Measurements from ENCODE around the gene PAPSS2. TPM values are rescaled to one million over a fixed set of nuclear protein-coding genes. Genes with fewer than 3 reads are reported as not detected.

Gene PAPSS2
- polyA plus RNA-seq, 1 experiment = 133 TPM

DNA sequence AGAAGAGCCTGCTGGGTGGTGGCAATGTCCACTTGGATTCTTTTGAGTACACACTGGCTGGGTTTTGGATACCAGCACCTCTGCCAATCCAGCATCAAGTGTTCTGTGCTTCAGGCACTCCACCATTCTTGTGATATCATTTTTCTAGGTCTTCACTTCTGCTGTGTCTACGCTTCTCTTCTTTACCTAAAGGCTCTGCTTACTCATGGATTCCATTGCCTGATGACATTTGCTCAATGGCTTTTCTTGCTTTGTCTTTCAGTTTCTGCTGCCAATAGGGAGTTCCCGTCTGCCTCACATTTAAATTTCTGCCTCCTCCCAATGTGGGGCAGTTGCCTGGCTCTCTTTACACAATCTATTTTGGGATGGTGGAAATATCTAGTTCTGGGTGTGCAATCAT lies 12.7 kb upstream of the PAPSS2 start:
- CTCF ChIA-PET = interaction anchor here (0.6 to 1.2 kb wide), 2 partner anchors 10 to 46 kb away, joined by 3 read pairs; no protein-coding TSS in a partner anchor
- POLR2A ChIA-PET = no interaction called here

DNA sequence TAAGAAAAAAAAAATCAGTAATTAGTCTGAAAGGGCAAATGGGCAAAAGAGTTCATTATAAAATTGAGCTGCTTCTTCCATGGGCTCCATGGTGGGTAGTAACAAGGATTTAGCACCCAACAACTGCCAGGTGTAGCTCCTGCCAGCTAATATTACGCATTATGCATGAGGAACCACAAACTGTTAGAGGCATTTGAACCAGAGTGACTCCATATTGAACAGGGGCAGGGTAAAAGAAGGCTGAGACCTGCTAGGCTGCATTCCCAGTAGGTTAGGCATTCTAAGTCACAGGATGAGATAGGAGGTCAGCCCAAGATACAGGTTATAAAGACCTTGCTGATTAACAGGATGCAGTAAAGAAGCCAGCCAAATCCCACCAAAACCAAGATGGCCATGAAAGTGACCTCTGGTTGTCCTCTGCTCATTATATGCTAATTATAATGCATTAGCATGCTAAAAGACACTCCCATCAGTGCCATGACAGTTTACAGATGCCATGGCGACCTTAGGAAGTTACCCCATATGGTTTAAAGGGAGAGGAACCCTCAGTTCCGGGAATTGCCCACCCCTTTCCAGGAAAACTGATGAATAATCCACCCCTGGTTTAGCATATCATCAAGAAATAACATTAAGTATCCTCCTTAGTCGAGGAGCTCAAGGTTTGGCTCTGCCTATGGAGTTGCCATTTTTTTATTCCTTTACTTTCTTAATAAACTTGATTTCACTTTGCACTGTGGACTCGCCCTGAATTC lies 8.7 kb upstream of the PAPSS2 start:
- TF ChIP-seq, protein P1, sequence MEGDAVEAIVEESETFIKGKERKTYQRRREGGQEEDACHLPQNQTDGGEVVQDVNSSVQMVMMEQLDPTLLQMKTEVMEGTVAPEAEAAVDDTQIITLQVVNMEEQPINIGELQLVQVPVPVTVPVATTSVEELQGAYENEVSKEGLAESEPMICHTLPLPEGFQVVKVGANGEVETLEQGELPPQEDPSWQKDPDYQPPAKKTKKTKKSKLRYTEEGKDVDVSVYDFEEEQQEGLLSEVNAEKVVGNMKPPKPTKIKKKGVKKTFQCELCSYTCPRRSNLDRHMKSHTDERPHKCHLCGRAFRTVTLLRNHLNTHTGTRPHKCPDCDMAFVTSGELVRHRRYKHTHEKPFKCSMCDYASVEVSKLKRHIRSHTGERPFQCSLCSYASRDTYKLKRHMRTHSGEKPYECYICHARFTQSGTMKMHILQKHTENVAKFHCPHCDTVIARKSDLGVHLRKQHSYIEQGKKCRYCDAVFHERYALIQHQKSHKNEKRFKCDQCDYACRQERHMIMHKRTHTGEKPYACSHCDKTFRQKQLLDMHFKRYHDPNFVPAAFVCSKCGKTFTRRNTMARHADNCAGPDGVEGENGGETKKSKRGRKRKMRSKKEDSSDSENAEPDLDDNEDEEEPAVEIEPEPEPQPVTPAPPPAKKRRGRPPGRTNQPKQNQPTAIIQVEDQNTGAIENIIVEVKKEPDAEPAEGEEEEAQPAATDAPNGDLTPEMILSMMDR (IDR thresholded peaks at IDR 0.05; ENCODE audit: insufficient read depth, low read depth, low read length) = no peak
- DNase-seq (ENCODE audit: low read depth) = no peak
- no peak overlapping the region for H3K4me3 ChIP-seq (ENCODE audit: low read depth, low read length)
- POLR2A ChIA-PET = no interaction called here
- no peaks in the 10 kb centered on the region for H3K27me3 ChIP-seq (ENCODE audit: control insufficient read depth, insufficient read depth, low read length)
- CTCF ChIA-PET = interaction anchor here (0.7 kb wide), 1 partner anchor 466 kb away, joined by 5 read pairs; no protein-coding TSS in a partner anchor
- H3K36me3 ChIP-seq (ENCODE audit: control insufficient read depth, insufficient read depth, low read length) = no peaks in the 10 kb centered on the region

More for the DNA sequence above, 12.7 kb upstream of the PAPSS2 start:
- no peak for DNase-seq (ENCODE audit: low read depth)
- TF ChIP-seq, protein P1 (IDR thresholded peaks at IDR 0.05; ENCODE audit: insufficient read depth, low read depth, low read length) = no peak
- H3K27me3 ChIP-seq (ENCODE audit: control insufficient read depth, insufficient read depth, low read length) = no peaks in the 10 kb centered on the region
- H3K36me3 ChIP-seq (ENCODE audit: control insufficient read depth, insufficient read depth, low read length) = no peaks in the 10 kb centered on the region
- no peak overlapping the region for H3K4me3 ChIP-seq (ENCODE audit: low read depth, low read length)

DNA sequence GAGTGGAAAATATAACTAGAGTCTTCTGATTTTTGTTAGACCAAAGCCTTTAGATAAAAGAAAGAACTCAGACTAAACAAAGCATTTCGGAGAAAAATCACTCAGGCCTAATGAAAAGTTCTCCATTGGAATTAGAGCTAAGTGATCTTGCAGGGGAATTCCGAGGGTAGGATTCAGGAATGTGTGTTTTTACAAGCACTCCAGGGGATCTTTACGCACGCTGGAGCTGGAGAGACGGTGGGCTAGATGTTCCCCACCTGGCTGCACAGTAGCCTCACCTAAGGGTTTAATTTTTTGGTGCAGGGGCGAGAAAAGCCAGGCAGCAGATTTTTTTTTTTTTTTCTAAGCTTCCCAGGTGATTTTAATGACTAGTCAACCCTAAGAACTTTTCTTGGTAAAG lies 7.9 kb upstream of the PAPSS2 start:
- ChIA-PET POLR2A (no interaction called here), CTCF (no interaction called here)

DNA sequence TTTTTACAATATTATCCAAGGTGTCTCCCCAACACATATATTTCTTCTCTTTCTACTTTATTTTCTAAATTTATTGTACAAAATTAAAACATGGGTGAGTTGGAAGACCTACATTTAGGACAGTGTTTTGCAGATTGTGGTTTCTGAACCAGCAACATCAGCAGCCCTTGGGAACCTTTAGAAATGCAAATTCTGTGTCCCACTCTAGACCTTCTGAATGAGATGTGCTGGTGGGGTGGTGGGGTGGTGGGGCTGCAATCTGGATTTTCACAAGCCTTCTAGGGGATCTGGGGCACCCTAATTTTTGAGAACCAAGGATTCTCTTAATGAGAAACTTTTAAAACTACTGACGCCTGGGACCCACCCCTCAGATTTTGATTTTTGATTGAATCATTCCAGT lies 7.4 kb upstream of the PAPSS2 start:
- CTCF ChIA-PET = no interaction called here
- TF ChIP-seq, protein P1 (IDR thresholded peaks at IDR 0.05; ENCODE audit: insufficient read depth, low read depth, low read length) = no peak
- H3K4me3 ChIP-seq (ENCODE audit: low read depth, low read length) = no peak overlapping the region
- H3K36me3 ChIP-seq (ENCODE audit: control insufficient read depth, insufficient read depth, low read length) = no peaks in the 10 kb centered on the region
- no peak for DNase-seq (ENCODE audit: low read depth)
- POLR2A ChIA-PET = no interaction called here
- no peaks in the 10 kb centered on the region for H3K27me3 ChIP-seq (ENCODE audit: control insufficient read depth, insufficient read depth, low read length)

More for the DNA sequence above, 7.9 kb upstream of the PAPSS2 start:
- Histone ChIP-seq H3K27me3 (ENCODE audit: control insufficient read depth, insufficient read depth, low read length) (no peaks in the 10 kb centered on the region), H3K4me3 (ENCODE audit: low read depth, low read length) (no peak overlapping the region), H3K36me3 (ENCODE audit: control insufficient read depth, insufficient read depth, low read length) (no peaks in the 10 kb centered on the region)
- TF ChIP-seq, protein P1 (IDR thresholded peaks at IDR 0.05; ENCODE audit: insufficient read depth, low read depth, low read length) = no peak
- DNase-seq (ENCODE audit: low read depth) = no peak

DNA sequence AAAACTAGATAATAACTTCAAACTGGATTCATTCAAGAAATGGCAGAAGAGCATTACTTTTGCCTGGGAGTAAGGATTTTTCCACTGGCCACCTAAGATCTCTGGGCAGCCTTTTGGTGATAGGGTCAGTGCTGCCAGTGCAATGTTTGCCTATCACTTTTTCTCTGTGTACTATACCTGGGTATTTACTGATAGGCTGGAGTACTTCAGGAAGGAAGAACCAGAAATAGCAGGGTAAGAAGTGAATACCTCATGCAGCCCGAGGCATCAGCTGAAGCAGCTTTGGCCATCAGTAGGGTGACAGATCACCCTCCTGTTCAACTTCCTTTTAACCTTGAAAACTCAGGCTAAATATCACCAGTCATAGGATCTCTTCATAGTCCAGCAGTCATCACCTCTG lies 5.5 kb upstream of the PAPSS2 start:
- Histone ChIP-seq H3K27me3 (ENCODE audit: control insufficient read depth, insufficient read depth, low read length) (no peaks in the 10 kb centered on the region), H3K36me3 (ENCODE audit: control insufficient read depth, insufficient read depth, low read length) (no peaks in the 10 kb centered on the region), H3K4me3 (ENCODE audit: low read depth, low read length) (no peak overlapping the region)
- ChIA-PET POLR2A (no interaction called here), CTCF (interaction anchor here (1.0 kb wide), 1 partner anchor 59 kb away, joined by 4 read pairs; no protein-coding TSS in a partner anchor)
- no peak for DNase-seq (ENCODE audit: low read depth)
- TF ChIP-seq, protein P1 (IDR thresholded peaks at IDR 0.05; ENCODE audit: insufficient read depth, low read depth, low read length) = no peak

Measured in BJ (cell line).